Activated CD4-positive, alpha-beta T cell treated with anti-CD3 and anti-CD28 coated beads, Interleukin-2, amount 50 U/mL, for 48 hours (primary cell): ENCODE results near the gene UBA6.
A peak's percentile ranks its signal among the peaks of the same experiment; 100 is the strongest.
"Not testable (repeated sequence)": the region's sequence is repeated elsewhere in the genome, so short reads cannot be mapped to it uniquely, and the experiment has no call there.

ENCODE experiments used
- DNase-seq, 2 experiments: peaks; one replicate each; pipeline ENCODE4 v3.0.0-alpha.2; 2020

Gene UBA6

DNA sequence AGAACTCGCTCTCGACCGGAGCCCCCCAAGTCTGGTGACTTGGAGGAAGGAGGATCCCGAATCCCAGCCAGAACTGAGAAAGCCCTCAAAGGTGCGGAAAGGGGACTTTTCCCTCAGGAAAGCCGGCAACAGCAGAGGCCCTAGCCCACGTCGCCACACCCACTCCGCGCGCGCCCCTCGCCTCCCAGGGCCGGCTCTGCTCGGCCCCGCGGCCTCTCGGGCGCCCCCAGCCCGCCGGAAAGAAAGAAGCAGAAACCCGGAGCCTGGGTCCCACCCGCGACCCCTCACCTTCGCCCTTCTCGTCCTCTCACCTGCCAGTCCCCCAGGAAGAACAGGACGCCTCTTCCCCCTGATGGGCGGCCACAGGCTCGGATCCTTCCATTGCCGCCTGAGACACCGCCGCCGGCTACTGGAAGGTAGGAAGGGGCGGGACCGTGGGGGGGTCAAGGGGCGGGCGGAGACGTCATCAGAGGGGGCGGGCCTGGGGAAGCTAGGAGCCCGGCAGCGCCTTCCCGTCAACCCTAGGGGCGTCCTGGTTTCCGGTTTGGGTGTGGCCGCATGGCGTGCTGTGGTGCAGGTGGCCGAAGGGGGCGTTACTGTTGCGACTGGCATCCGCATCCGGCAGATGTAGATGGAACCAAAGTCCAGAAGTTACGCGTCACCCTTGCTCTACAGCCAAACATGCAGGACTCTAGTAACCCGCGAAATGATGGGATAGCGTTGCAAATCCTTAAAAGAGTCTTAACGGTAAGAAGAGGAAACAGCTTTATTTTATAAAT is at the start of gene UBA6:
TSS of gene UBA6 (minus strand) at position 418 of the 779 bp plus-strand sequence. CDS start at position 382, 36 bp downstream.
- peak; percentile 97 for DNase-seq

DNA sequence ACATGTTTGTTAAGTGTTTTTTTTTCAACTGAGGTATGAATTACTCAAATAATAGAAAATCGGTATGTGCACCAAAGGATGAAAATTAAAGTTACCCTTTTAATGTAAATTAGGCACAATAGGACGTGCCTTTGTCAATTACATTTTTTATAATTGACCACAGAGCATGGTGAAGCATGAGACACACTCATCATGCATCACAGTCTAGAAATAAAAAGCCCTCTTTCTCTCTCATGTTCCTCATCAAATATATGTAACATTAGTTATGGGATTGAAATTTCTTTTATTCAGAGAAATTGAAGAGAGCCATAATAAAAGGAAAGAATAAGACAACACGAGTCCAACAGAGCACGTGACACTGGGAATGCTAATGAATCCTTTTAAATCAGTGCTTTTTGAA is 49.7 kb upstream of the UBA6 start:
- DNase-seq, result no peak

DNA sequence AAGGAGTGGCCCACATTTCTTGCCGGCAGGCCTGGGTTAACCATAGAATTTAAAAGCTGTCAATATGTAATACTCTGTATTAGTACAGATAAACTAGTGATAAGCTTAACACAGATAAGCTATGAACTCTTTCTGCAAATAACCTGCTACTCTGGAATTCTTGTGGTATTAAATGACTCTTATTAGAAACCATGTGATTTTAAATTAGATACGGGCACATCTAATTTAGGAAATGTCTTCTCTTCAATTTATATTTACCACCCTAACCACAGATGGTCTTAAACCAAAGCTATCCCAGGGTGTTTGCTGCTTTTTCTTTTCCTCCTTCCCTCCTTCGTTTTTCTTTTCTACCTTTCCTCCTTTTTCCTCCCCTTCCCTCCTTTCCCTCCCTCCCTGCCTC is 48.3 kb upstream of the UBA6 start:
- DNase-seq, result no peak

DNA sequence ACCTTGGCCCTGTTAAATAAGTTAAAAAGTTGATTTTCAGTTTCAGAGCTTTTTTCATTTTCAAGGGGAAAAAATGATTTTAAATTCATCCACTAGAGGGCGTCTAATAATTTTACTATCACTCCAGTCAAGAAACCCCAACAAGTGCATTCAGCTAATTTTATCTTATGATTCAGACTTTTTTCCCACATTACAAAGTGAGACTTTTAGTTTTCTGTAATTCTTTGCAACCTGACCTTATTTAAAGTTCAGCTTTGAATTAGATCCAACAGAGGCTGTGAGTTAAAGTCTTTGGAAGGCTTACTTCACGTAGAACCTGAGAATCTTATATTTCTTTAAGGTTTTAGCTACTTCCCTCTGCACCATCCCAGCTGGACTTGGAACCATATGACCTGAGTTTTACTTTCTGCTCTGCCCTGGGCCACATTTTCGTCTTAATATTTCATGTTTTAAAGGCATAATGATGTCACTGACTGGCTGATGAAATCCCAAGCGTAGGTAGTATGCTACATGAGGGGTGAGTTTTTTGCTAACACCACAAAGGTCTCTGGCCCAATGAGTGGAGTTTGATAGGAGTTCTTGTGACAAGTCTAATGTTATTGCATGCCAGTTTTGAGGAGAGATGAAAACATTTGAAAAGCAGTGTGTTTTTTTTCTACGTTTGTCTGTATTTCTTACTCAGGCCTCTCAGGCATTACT is 46.0 kb upstream of the UBA6 start:
- no peak for DNase-seq

DNA sequence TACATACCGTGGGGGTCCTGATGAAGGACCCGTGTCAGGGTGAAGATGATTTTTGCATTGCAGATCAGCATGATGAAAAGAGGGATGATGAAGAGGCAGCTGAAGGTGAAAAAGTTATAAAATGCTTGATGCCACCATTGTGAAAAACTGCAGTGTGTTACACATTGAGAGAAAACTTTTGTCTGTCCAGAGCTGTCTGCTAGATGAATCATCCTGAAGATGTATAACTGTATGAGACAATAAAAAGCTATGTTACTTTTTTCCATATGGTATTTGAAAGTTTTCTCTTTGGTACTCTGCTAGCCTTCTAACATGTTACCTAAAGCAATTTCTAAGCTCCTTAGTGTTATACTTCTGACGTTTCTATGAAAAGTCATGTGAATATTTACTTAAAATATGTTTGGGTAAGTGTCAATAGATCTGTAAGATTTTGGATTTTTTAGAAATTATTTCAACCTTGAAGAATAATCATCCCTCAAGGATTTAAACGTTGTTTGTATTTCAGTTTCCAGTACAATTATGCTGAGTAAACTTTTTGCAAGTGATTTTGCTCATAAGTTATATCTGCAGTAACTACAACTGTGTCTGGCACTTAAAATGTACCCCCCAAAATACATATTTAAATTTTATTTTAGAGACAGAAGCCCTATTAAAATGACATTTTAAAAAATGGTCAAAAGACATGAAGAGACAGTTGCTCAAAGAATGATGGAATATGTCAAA is 43.8 kb upstream of the UBA6 start:
- DNase-seq, result no peak

DNA sequence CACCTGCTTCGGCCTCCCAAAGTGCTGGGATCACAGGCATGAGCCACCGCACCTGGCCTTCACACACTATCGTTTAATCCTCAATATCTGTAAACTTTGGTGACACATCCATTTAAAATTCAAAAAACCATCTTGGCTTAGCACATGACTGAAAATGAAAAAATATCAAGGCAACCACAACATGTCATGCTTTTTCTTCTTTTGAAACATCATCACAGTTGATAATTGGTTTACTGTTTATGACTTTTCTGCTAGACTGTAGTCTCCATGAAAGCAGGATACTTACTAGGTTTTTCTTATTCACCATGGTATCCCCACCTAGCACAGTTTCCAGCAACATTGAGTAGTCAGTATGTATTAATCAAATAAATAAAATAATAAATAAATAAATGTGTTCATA is 42.2 kb upstream of the UBA6 start:
- no peak for DNase-seq

DNA sequence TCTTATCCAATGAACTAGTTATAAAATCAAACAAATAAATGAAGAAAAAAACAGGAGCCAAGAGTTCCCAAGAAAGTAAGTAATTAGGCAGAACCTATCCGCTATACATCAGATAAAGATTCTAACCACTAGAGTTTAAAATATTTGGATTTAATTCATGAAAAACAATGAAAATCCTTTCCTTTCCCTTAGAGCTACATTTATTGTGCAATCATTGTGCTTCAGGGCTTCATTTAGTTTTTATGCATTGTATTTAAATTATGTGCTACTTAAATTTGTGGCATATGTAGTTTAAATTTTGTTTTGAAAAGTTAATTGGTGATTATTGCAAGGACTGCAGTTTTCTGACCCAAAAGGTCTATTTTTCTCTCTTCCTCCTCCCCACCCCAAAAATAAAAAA is 35.3 kb upstream of the UBA6 start:
- DNase-seq, result no peak

DNA sequence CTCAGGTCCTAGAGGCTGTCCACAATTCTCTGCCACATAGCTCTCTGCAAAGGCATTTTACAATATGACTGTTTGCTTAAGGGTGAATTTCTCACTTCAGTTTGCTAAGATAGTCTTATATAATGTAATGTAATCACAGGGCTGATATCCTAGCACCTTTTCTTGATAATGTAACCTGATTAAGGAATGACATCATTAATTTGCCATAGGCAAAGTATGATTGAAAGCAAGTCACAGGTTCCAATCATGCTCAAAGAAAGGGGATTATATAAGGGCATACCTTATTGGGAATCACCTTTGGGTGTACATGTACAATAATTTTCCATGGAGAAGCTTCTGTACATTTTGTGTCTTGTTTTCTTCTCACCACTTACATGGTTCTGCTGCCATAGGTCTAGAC is 34.4 kb upstream of the UBA6 start:
- no peak for DNase-seq

DNA sequence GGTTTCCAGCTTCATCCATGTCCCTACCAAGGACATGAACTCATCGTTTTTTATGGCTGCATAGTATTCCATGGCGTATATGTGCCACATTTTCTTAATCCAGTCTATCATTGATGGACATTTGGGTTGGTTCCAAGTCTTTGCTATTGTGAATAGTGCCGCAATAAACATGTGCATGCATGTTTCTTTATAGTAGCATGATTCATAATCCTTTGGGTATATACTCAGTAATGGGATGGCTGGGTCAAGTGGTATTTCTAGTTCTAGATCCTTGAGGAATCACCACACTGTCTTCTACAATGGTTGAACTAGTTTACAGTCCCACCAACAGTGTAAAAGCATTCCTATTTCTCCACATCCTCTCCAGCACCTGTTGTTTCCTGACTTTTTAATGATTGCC is 29.6 kb upstream of the UBA6 start:
- DNase-seq, result not testable (repeated sequence)

DNA sequence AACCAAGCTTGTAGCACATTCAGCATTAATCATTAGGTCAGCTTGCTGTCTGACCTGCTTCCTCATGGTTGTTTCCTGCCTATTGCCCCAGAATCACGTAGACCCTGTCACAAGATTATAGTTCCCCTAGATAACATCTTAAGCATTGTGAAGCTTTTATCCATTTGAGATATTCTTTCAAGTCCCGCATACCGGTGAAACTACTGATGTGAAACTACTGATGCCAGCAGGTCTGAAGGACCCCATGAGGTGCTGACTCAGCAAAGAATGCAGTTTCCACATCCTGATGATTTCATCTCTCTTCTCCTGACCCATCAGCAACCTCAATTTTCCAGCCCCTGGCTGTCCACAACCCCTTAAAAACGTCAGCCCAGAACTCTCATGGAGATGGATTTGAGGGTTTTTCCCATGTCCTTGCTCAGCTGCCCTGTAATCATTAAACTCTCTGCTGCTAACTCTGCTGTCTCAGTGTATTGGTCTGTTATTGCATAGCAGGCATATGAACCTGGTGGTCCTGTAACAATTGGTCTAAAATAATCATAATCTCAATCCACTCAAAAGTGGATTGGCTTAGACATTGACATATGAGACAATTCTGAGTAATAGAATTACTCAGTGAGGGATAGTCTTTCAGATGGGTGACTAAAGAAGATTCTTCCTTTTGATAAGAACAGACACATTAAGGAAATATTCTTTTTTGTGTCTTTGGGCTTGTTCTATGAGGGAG is 26.3 kb upstream of the UBA6 start:
- DNase-seq, result no peak

DNA sequence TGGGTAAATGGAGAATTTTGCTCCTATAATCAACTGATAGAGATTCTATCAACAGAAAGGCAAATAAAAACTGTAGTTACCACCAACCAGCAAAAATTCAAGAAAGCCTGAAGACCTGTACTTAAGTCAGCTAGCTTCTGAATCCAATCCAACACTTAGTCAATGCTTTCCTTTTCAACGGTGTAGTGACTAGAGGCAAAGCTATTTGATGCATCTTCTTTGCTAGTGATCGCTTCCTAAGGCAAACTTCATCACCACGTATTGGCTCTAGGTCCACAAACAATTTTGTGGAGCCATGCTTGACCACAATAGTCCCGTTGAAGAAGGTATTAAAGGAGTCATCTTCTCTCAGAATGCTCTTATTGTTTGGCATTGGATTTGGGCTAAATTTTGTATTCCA is 25.0 kb upstream of the UBA6 start:
- DNase-seq, result no peak

DNA sequence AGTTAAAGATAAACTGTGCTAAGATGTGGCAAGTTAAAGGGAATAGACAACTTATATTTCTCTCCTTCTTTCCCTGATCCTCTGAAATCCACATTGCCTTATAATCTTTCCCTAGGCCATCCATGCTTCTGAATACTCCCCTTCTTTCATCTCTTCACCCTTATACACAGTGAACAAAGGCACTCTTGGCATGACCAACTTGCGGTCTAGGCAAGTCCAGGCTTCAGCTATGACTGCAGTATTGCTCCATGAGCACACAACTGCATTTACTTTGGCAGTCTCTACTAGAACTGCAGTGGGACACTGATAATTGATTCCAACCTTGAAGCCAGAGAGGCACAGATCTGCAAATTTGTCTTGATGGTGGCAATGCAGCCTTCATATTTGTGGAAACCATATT is 24.2 kb upstream of the UBA6 start:
- no peak for DNase-seq

DNA sequence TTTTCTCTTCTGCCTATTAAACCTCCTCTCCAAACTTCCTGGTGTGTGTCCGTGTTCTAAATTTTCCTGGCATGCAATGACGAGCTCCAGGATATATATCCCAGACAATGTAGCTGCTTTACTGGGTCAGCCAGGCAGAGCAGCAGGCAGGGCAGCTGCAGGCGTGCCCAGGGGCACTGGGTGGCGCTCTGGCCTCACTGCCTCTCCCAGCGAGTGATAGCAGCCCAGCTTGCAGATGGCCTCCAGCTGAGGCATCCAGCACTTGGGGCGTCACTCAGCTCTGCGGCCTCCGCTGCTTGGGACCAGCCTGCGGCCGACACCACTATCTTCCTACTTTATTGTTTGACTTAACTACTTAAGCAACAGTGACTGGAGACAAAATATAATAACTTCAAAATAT is 23.0 kb upstream of the UBA6 start:
- DNase-seq, result no peak

DNA sequence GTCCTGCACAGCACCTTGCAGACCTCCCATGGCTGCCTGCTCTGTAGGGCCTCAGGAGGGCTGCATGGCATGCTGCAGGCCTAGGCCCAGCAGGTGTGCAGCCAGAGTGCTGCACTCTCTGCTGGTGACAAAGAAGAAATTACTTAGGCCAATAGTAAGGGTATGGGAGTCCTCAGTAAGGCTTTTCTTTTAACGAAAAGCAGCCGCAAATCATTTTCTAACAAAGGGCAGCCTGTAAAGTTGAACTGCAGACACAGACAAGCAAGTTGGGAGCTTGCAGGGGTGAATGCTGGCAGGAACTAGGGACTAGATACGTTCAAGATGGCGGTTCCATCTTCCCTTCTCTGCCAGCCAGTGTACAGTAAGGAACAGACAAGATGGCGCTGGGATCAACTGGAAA is 22.4 kb upstream of the UBA6 start:
- no peak for DNase-seq

DNA sequence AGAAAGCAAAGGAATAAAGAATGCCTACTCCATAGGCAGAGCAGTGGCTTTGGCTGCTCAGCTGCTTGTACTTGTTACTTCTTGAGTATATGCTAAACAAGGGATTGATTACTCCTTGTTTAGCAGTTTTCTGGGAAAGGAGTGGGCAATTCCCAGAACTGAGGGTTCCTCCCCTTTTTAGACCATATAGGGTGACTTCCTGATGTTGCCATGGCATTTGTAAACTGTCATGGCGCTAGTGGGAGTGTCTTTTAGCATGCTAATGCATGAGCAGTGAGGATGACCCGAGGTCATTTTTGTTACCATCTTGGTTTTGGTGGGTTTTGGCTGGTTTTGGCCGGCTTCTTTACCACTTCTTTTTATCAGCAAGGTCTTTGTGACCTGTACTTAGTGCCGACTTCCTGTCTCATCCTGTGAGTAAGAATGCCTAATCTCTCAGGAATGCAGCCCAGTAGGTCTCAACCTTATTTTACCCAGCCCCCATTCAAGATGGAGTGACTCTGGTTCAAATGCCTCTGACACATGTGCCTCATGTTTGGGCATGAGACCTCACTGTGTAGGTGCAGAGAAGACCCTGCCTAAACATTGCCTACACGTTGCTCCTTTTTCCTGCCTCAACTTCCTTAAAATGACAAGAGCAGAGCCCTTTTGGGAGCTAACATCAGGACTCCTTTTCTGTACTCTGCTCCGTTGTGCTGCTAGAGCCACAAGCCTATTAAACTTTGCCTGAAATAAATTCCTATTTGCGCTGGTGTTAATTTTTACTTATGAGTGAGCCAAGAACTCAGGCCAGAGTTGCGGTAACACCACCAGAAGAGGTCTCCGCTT is 21.0 kb upstream of the UBA6 start:
- DNase-seq, result no peak

DNA sequence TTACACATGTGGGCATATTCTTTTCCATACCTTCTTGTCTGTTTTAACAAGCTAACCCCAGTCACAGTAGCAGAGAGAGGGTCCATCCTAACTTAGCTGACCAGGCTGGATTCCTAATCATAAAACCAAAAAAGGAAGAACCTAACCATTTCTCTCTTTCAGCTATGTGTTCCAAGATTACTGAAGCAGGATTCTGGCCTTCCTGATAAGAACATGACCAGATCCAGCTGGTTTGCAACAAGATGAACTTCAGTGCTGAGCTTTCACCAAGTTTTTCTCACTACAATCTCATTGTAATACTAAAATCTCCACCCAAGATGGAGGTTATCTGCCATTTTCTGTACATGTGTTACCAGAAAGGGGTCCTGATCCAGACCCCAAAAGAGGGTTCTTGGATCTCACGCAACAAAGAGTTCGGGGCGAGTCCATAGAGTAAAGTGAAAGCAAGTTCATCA is 20.4 kb upstream of the UBA6 start:
- DNase-seq, result no peak

DNA sequence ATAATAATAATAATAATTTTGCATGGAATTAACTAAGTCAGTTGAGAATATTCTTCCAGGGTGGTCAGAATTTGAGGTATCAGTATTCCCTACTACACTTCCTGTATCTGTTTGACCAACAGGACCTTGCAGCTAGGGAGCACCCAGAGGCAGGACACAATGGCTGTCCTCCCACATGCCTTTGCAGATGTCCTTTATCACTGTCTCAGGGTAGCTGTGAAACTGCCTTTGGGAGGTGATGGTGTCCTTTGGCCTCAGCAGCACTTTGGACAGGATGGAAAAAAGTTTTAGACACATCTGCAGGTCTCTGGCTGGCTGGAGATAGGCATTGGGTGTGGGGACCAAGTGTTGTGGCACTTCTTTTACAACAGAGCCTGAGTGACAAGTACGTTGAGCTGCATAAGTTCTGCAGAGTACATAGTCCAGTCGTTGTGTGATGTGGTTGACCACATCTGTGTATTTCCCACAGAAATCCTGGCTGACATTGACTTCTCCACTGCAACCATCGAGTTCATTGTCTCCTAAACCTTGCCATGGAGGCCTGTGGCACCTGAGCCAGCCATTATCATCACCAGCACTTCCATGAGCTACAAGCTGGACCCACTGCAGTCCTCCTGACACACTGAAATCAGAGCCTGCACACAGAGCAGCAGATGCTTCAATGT is 19.1 kb upstream of the UBA6 start:
- DNase-seq, result no peak

DNA sequence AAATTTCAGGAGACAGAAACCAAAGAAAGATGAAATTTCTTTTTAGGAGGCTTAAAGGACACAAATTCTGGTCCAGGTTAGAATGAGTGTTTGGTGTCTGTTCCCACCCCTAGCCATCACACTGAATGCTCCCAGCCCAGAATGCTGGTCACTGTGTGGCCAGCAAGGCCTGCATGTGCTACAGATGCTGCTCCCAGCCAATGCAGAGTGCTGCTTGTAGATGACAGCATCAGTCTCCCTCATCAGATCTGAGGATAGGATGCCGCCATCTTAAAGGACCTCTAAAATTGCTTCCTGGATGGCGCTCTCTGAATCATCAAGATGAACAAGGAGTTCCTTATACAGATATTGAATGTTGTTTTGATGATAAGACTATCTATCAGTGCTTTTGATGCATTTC is 17.9 kb upstream of the UBA6 start:
- DNase-seq, result no peak

DNA sequence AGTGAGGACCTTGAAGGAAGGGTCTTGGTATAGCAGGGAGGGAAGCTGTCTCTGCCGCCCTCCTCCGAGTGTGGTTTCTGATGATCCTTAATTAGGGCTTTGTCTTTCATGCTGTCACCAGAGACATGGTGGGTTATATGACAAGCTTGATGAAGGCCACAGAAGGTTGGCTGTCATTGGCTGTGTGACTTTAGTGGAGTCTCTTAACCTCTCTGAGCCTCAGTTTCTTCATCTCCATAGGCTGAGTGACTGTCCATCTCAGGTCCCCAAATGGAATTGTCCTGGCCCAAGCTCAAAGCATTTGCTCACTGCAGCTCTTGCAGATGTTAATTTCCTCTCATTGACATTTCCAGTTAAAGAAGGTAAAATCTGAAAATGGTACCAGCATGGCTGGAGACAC is 16.6 kb upstream of the UBA6 start:
- no peak for DNase-seq

DNA sequence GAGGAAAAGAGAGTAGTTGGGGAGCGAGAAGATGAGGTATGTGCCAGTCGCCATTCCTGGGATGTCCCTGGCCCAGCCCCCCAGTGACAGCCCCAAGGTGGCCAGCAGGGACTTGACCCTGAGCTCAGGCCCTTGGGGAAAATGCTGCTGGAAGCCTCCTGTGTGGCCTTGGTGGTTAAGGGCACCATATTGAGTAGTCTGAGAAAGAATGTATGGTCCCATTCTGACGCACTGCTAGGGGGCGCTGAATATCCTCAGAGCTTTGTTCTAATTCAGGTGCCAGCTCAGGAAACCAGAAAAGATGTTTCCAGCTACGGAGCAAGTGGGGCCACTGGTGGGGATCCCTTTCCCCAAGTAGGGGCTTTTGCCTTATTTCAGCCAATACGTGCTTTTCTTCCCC is 14.0 kb upstream of the UBA6 start:
- DNase-seq, result no peak

DNA sequence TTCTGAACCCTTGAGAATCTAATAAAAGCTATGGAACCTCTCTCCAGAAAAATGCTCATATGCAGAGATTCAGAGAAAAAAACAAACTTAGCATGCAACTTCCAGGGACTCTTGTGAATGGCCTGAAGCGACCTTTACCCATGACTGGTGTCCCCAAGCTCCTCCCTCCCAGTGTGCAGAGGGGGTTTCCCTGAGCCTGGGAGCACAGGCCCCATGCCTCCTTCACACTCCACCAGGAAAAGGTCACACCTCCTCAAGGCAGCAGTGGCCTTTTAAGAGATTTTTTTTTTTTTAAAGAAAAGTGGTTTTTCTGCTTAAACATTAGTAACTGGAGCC is 13.3 kb upstream of the UBA6 start:
- peak; percentile 26 to 44 for DNase-seq
